Measurements from ENCODE around the gene CCR2. TPM values are rescaled to one million over a fixed set of nuclear protein-coding genes. Genes with fewer than 3 reads are reported as not detected.

The CCR2 gene
- total RNA-seq, 1 experiment from 2014 or later = not detected

DNA sequence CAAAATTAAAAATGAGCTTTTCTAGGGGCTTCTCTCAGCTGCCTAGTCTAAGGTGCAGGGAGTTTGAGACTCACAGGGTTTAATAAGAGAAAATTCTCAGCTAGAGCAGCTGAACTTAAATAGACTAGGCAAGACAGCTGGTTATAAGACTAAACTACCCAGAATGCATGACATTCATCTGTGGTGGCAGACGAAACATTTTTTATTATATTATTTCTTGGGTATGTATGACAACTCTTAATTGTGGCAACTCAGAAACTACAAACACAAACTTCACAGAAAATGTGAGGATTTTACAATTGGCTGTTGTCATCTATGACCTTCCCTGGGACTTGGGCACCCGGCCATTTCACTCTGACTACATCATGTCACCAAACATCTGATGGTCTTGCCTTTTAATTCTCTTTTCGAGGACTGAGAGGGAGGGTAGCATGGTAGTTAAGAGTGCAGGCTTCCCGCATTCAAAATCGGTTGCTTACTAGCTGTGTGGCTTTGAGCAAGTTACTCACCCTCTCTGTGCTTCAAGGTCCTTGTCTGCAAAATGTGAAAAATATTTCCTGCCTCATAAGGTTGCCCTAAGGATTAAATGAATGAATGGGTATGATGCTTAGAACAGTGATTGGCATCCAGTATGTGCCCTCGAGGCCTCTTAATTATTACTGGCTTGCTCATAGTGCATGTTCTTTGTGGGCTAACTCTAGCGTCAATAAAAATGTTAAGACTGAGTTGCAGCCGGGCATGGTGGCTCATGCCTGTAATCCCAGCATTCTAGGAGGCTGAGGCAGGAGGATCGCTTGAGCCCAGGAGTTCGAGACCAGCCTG lies 17.8 kb downstream of the CCR2 start:
- ChIA-PET POLR2A (interaction anchor here (0.5 to 1.2 kb wide), 6 partner anchors 11 to 291 kb away, joined by 3 to 4 read pairs (median 3); no protein-coding TSS in a partner anchor), CTCF (interaction anchor here (0.6 to 13.0 kb wide), 26 partner anchors 8 to 442 kb away, joined by 3 to 202 read pairs (median 4); partner anchors contain the start of gene CCR1)
- intact Hi-C loops (cut with micrococcal nuclease) = loop anchor here (1.0 to 10.0 kb wide), 7 partner anchors 79 to 607 kb away; no protein-coding TSS in a partner anchor
- H3K27ac Mint-ChIP-seq (ENCODE audit: low read depth, unreplicated experiment) = no peak overlapping the region
- H3K36me3 Mint-ChIP-seq (ENCODE audit: insufficient read depth, unreplicated experiment) = no peaks in the 10 kb centered on the region
- no peak overlapping the region for H3K4me3 Mint-ChIP-seq (ENCODE audit: unreplicated experiment)
- H3K4me1 Mint-ChIP-seq (ENCODE audit: insufficient read depth, unreplicated experiment) = no peaks in the 10 kb centered on the region
- TF ChIP-seq CTCF (IDR thresholded peaks at IDR 0.05; ENCODE audit: unreplicated experiment) = no peak
- BruUV-seq (replicated peaks) = no TSS peak
- no peak for DNase-seq (ENCODE audit: unreplicated experiment)
- peaks cover 32% of the 10 kb centered on the region for H3K27me3 Mint-ChIP-seq (ENCODE audit: insufficient read depth, unreplicated experiment)
- H3K9me3 Mint-ChIP-seq (ENCODE audit: unreplicated experiment) = no peaks in the 10 kb centered on the region

- Mint-ChIP-seq H3K36me3 (ENCODE audit: insufficient read depth, unreplicated experiment) (no peaks in the 10 kb centered on the region), H3K9me3 (ENCODE audit: unreplicated experiment) (no peaks in the 10 kb centered on the region), H3K27me3 (ENCODE audit: insufficient read depth, unreplicated experiment) (peaks cover 32% of the 10 kb centered on the region), H3K27ac (ENCODE audit: low read depth, unreplicated experiment) (no peak overlapping the region), H3K4me3 (ENCODE audit: unreplicated experiment) (no peak overlapping the region), H3K4me1 (ENCODE audit: insufficient read depth, unreplicated experiment) (no peaks in the 10 kb centered on the region)
- no TSS peak for BruUV-seq (replicated peaks)
- POLR2A ChIA-PET = interaction anchor here (0.5 to 1.2 kb wide), 4 partner anchors 12 to 292 kb away, joined by 3 to 4 read pairs (median 3); no protein-coding TSS in a partner anchor
- peak; percentile 55 for DNase-seq (ENCODE audit: unreplicated experiment)
- peak; percentile 62 for TF ChIP-seq CTCF (IDR thresholded peaks at IDR 0.05; ENCODE audit: unreplicated experiment)
- intact Hi-C loops (cut with micrococcal nuclease) = loop anchor here (1.0 to 10.0 kb wide), 7 partner anchors 80 to 608 kb away; no protein-coding TSS in a partner anchor
- CTCF ChIA-PET = interaction anchor here (0.5 to 13.0 kb wide), 27 partner anchors 9 to 557 kb away, joined by 3 to 202 read pairs (median 4); partner anchors contain the start of gene CCR1
These were observed 18.8 kb downstream of the CCR2 start for GRCh38 chr3:46372492-46373359.

GRCh38 chr3:46374755-46375154 lies 20.8 kb downstream of the CCR2 start:
- intact Hi-C loops (cut with micrococcal nuclease) = loop anchor here (5.0 to 10.0 kb wide), 2 partner anchors 82 to 610 kb away; no protein-coding TSS in a partner anchor
- Mint-ChIP-seq H3K36me3 (ENCODE audit: insufficient read depth, unreplicated experiment) (no peaks in the 10 kb centered on the region), H3K4me1 (ENCODE audit: insufficient read depth, unreplicated experiment) (peaks cover 6% of the 10 kb centered on the region), H3K27me3 (ENCODE audit: insufficient read depth, unreplicated experiment) (peaks cover 43% of the 10 kb centered on the region), H3K4me3 (ENCODE audit: unreplicated experiment) (no peak overlapping the region), H3K27ac (ENCODE audit: low read depth, unreplicated experiment) (no peak overlapping the region), H3K9me3 (ENCODE audit: unreplicated experiment) (no peaks in the 10 kb centered on the region)
- no peak for TF ChIP-seq CTCF (IDR thresholded peaks at IDR 0.05; ENCODE audit: unreplicated experiment)
- CTCF ChIA-PET = interaction anchor here (0.5 to 13.0 kb wide), 7 partner anchors 21 to 294 kb away, joined by 3 to 202 read pairs (median 4); no protein-coding TSS in a partner anchor
- BruUV-seq (replicated peaks) = no TSS peak
- POLR2A ChIA-PET = interaction anchor here (0.6 kb wide), 1 partner anchor 12 kb away, joined by 3 read pairs; no protein-coding TSS in a partner anchor
- no peak for DNase-seq (ENCODE audit: unreplicated experiment)
